Motor neuron (in vitro differentiated cells): ENCODE data around the gene RRP12. TPM values are rescaled to one million over a fixed set of nuclear protein-coding genes. Genes with fewer than 3 reads are reported as not detected.
A peak's percentile ranks its signal among the peaks of the same experiment; 100 is the strongest.

Source experiments
- ATAC-seq, 8 experiments: fragments of 200-7000 bp; cut with Tn5 transposase; replicated peaks in 6 of 8; 2 replicates each; pipeline ENCODE4 v1.8.0; 2021; ENCODE audit warnings: mild to moderate bottlenecking in 8 of 8, moderate library complexity in 8 of 8
- H3K27ac ChIP-seq, 2 donors: fragments of 250-450 bp; sonication (Bioruptor Pico); 2 replicates each; pipeline ENCODE4 v1.9.0; 2021; ENCODE audit warnings: antibody characterized with exemption in 2 of 2, mild to moderate bottlenecking in 2 of 2, moderate library complexity in 1 of 2
- H3K4me1 ChIP-seq, 2 donors: fragments of 250-450 bp; sonication (Bioruptor Pico); replicated peaks in 1 of 2; 2 replicates each; pipeline ENCODE4 v1.6.1; 2021; ENCODE audit warnings: antibody characterized with exemption in 2 of 2, mild to moderate bottlenecking in 2 of 2, moderate library complexity in 1 of 2
- H3K4me3 ChIP-seq, 5 donors: fragments of 250-450 bp; sonication (Bioruptor Pico); 2 replicates each; pipeline ENCODE4 v1.9.0; 2021; ENCODE audit warnings: antibody characterized with exemption in 5 of 5, mild to moderate bottlenecking in 5 of 5, moderate library complexity in 4 of 5
- WGBS, 10 experiments: fragments of 450-650 bp; shearing (Covaris generic); methylation state at CpG; one replicate each; pipeline ENCODE4 v1.0.0; 2022; 5-methylcytosine and 5-hydroxymethylcytosine counted together
- in situ Hi-C, 9 experiments: fragments of 400-800 bp; cut with MboI; loops; one replicate each; pipeline ENCODE4 v1.15.0; 2021; ENCODE audit warnings: low sequenced_read_pairs in 9 of 9, low pct_unique_long_range_greater_than_20kb in 2 of 9; ENCODE audit not compliant: unreplicated experiment in 9 of 9
- total RNA-seq, 8 experiments: library from RNA; unstranded; fragments of 300-600 nt; gene quantifications; 2 replicates each; pipeline versions ENCODE4 v1.2.3 to v1.2.4, GENCODE V29; 2022

The RRP12 gene
- total RNA-seq, 8 experiments from 2014 or later = 20.8 to 65.6 (median 40.2) TPM

GRCh38 chr10:97401455-97401919 is 347 bp upstream of the RRP12 start:
- in situ Hi-C loops = no loop called here
- 50 to 100% (median 73%) methylated on average over 1 to 13 of the region's 13 CpGs for WGBS, 10 experiments
- Histone ChIP-seq H3K27ac (peak overlapping the region; percentile 10 to 87), H3K4me1 (peaks cover 3 to 6% of the 10 kb centered on the region in 2 donors), H3K4me3 (peak overlapping the region; percentile 54 to 84 (median 73))
- no peak for ATAC-seq

GRCh38 chr10:97399843-97400545 is 1.1 kb downstream of the RRP12 start:
- in situ Hi-C loops = no loop called here
- Histone ChIP-seq H3K27ac (peak overlapping the region; percentile 76 to 87), H3K4me1 (peaks cover 3 to 6% of the 10 kb centered on the region in 2 donors), H3K4me3 (peak overlapping the region; percentile 54 to 84 (median 73))
- WGBS, 10 experiments = 17 to 78% (median 32%) methylated on average over 2 to 15 of the region's 21 CpGs
- ATAC-seq = peak; percentile 41 to 77 (median 72)

GRCh38 chr10:97396056-97396455 is 5.1 kb downstream of the RRP12 start:
- WGBS, 10 experiments = 50 to 100% (median 71%) methylated on average over 1 to 2 of the region's 4 CpGs; no CpG with 5 or more reads in 7 of the 10 experiments
- ATAC-seq = no peak
- H3K4me1 ChIP-seq = peaks cover 0 to 3% of the 10 kb centered on the region in 2 donors
- H3K4me3 ChIP-seq = no peak overlapping the region
- no peak overlapping the region for H3K27ac ChIP-seq
- in situ Hi-C loops = no loop called here

- H3K4me1 ChIP-seq = no peaks in the 10 kb centered on the region
- 86 to 100% (median 97%) methylated on average over 1 to 7 of the region's 8 CpGs; no CpG with 5 or more reads in 2 of the 10 experiments for WGBS, 10 experiments
- ATAC-seq = no peak
- H3K27ac ChIP-seq = no peak overlapping the region
- H3K4me3 ChIP-seq = no peak overlapping the region
- in situ Hi-C loops = no loop called here
These were observed 8.0 kb downstream of the RRP12 start for GRCh38 chr10:97393034-97393573.

- in situ Hi-C loops = no loop called here
- 92 to 100% methylated on average over 2 to 3 of the region's 5 CpGs; no CpG with 5 or more reads in 8 of the 10 experiments for WGBS, 10 experiments
- H3K4me3 ChIP-seq = no peak overlapping the region
- no peaks in the 10 kb centered on the region for H3K4me1 ChIP-seq
- ATAC-seq = no peak
- no peak overlapping the region for H3K27ac ChIP-seq
These were observed 11.0 kb downstream of the RRP12 start for GRCh38 chr10:97390091-97390490.

GRCh38 chr10:97388152-97388551 is 13.0 kb downstream of the RRP12 start:
- Histone ChIP-seq H3K27ac (no peak overlapping the region), H3K4me1 (no peaks in the 10 kb centered on the region), H3K4me3 (no peak overlapping the region)
- in situ Hi-C loops = no loop called here
- 100% methylated on average over 2 of the region's 5 CpGs; no CpG with 5 or more reads in 8 of the 10 experiments for WGBS, 10 experiments
- ATAC-seq = no peak

GRCh38 chr10:97385565-97385964 is 15.6 kb downstream of the RRP12 start:
- ATAC-seq = no peak
- no peak overlapping the region for H3K4me3 ChIP-seq
- H3K4me1 ChIP-seq = no peaks in the 10 kb centered on the region
- in situ Hi-C loops = no loop called here
- 95 to 100% (median 100%) methylated on average over 2 of the region's 7 CpGs; no CpG with 5 or more reads in 6 of the 10 experiments for WGBS, 10 experiments
- H3K27ac ChIP-seq = no peak overlapping the region

- no peak overlapping the region for H3K27ac ChIP-seq
- H3K4me3 ChIP-seq = no peak overlapping the region
- ATAC-seq = no peak
- no peaks in the 10 kb centered on the region for H3K4me1 ChIP-seq
- in situ Hi-C loops = no loop called here
- WGBS, 10 experiments = no CpG with 5 or more reads among the region's 6 CpGs
These were observed 16.5 kb downstream of the RRP12 start for GRCh38 chr10:97384641-97385040.

- H3K4me3 ChIP-seq = no peak overlapping the region
- in situ Hi-C loops = no loop called here
- WGBS, 10 experiments = 100% methylated on average over 1 of the region's 5 CpGs; no CpG with 5 or more reads in 9 of the 10 experiments
- H3K4me1 ChIP-seq = no peaks in the 10 kb centered on the region
- no peak for ATAC-seq
- no peak overlapping the region for H3K27ac ChIP-seq
These were observed 17.0 kb downstream of the RRP12 start for GRCh38 chr10:97384156-97384555.

- H3K4me1 ChIP-seq = no peaks in the 10 kb centered on the region
- no peak for ATAC-seq
- in situ Hi-C loops = no loop called here
- H3K4me3 ChIP-seq = no peak overlapping the region
- no peak overlapping the region for H3K27ac ChIP-seq
- WGBS, 10 experiments = 78 to 100% (median 91%) methylated on average over 1 to 7 of the region's 7 CpGs; no CpG with 5 or more reads in 5 of the 10 experiments
These were observed 18.0 kb downstream of the RRP12 start for GRCh38 chr10:97383159-97383558.

- H3K4me3 ChIP-seq = no peak overlapping the region
- in situ Hi-C loops = no loop called here
- no peak overlapping the region for H3K27ac ChIP-seq
- no peaks in the 10 kb centered on the region for H3K4me1 ChIP-seq
- ATAC-seq = no peak
- WGBS, 10 experiments = 84 to 97% (median 94%) methylated on average over 4 to 6 of the region's 8 CpGs; no CpG with 5 or more reads in 6 of the 10 experiments
These were observed 19.5 kb downstream of the RRP12 start for GRCh38 chr10:97381626-97382025.

GRCh38 chr10:97380516-97380915 is 20.6 kb downstream of the RRP12 start:
- H3K4me3 ChIP-seq = no peak overlapping the region
- 100% methylated on average over 2 of the region's 8 CpGs; no CpG with 5 or more reads in 9 of the 10 experiments for WGBS, 10 experiments
- in situ Hi-C loops = no loop called here
- no peak overlapping the region for H3K27ac ChIP-seq
- peak in 1 of 8 experiments; percentile 6 for ATAC-seq
- no peaks in the 10 kb centered on the region for H3K4me1 ChIP-seq

GRCh38 chr10:97378933-97379921 is 21.9 kb downstream of the RRP12 start:
- Histone ChIP-seq H3K27ac (no peak overlapping the region), H3K4me1 (no peaks in the 10 kb centered on the region), H3K4me3 (no peak overlapping the region)
- in situ Hi-C loops = no loop called here
- 58 to 90% (median 81%) methylated on average over 2 to 10 of the region's 15 CpGs; no CpG with 5 or more reads in 3 of the 10 experiments for WGBS, 10 experiments
- ATAC-seq = no peak
